SU-DHL-6 (cell line): ENCODE measurements around the gene CHCHD3.

Source experiments
- H2AFZ ChIP-seq: fragments of 200-600 bp; sonication (generic); 2 replicates; pipeline ENCODE4 v1.6.1; 2014; ENCODE audit warnings: low read depth, mild to moderate bottlenecking, moderate library complexity, mixed read lengths, antibody characterized with exemption, low read length; ENCODE audit not compliant: severe bottlenecking
- H3F3A ChIP-seq: fragments of 200-600 bp; shearing (Covaris generic); 2 replicates; pipeline ENCODE4 v1.6.0; 2016; ENCODE audit warnings: antibody characterized with exemption, mild to moderate bottlenecking; ENCODE audit not compliant: insufficient read depth
- H3K27ac ChIP-seq: fragments of 200-600 bp; sonication (generic); 2 replicates; pipeline ENCODE4 v1.5.1; 2016; ENCODE audit warnings: low read depth, mild to moderate bottlenecking, low read length, moderate library complexity, mixed read lengths
- H3K27me3 ChIP-seq: fragments of 200-600 bp; sonication (generic), shearing (Covaris generic); 2 replicates; pipeline ENCODE4 v1.6.0; 2014; ENCODE audit warnings: mild to moderate bottlenecking, low read length
- H3K36me3 ChIP-seq: fragments of 200-600 bp; sonication (generic); 2 replicates; pipeline ENCODE4 v1.6.1; 2014; ENCODE audit warnings: mild to moderate bottlenecking, low read length, mixed read lengths
- H3K4me2 ChIP-seq: fragments of 300-600, 200-600 bp; shearing (Covaris generic), sonication (generic); 2 replicates; pipeline ENCODE4 v1.6.0; 2014; ENCODE audit warnings: low read length, low read depth, mild to moderate bottlenecking; ENCODE audit not compliant: poor library complexity, severe bottlenecking
- H3K4me3 ChIP-seq: fragments of 200-600 bp; sonication (generic); 2 replicates; pipeline ENCODE4 v1.5.1; 2014; ENCODE audit warnings: antibody characterized with exemption, low read length, mild to moderate bottlenecking, mixed read lengths; ENCODE audit not compliant: insufficient read depth, poor library complexity, severe bottlenecking
- H3K79me2 ChIP-seq: fragments of 200-600 bp; sonication (generic); 2 replicates; pipeline ENCODE4 v1.6.1; 2014; ENCODE audit warnings: mild to moderate bottlenecking, low read length, moderate library complexity; ENCODE audit not compliant: insufficient read depth
- H3K9ac ChIP-seq: fragments of 200-600 bp; sonication (generic); 2 replicates; pipeline ENCODE4 v1.7.0; 2014; ENCODE audit warnings: mild to moderate bottlenecking, low read length
- H3K9me2 ChIP-seq: fragments of 200-600 bp; sonication (generic); replicated peaks from 2 replicates; pipeline ENCODE4 v1.6.1; 2014; ENCODE audit warnings: low read length; ENCODE audit not compliant: insufficient read depth
- H3K9me3 ChIP-seq: fragments of 200-600 bp; sonication (generic); 2 replicates; pipeline ENCODE4 v1.6.1; 2014; ENCODE audit warnings: low read length, mixed read lengths; ENCODE audit not compliant: insufficient read depth
- H4K20me1 ChIP-seq: fragments of 200-600 bp; sonication (generic); 2 replicates; pipeline ENCODE4 v1.6.1; 2014; ENCODE audit warnings: low read depth, mild to moderate bottlenecking, antibody characterized with exemption, low read length, moderate library complexity, mixed read lengths
- CTCF ChIP-seq: fragments of 200-600 bp; sonication (generic); IDR thresholded peaks from one replicate; pipeline ENCODE4 v1.5.1; 2017; ENCODE audit warnings: antibody characterized with exemption, mild to moderate bottlenecking, low read length, moderate library complexity; ENCODE audit not compliant: insufficient read depth, poor library complexity, severe bottlenecking
- EZH2phosphoT487 ChIP-seq: fragments of 200-600 bp; sonication (generic), shearing (Covaris generic); conservative IDR thresholded peaks from 2 replicates; pipeline ENCODE4 v1.6.1; 2018; ENCODE audit warnings: mild to moderate bottlenecking, antibody characterized with exemption, low read length, moderate library complexity, mixed read lengths

Gene CHCHD3

DNA sequence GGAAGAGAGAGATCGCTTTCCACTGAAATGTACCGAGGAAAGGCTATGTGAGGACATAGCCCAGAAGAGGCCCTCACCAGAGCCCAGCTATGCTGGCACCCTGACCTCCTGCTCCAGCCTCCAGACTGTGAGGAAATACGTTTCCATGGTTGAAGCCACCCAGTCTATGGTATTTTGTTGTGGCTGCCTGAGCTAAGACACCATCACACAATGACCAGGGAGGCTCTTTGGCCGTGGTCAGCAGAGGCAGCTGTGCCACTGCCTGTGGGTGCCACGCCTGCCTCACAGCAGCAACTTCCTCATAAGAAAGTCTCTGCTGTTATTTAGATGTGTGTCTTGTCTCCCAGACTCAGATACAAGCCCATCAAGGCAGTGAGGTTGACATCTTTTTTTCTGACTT is 322.9 kb downstream of the CHCHD3 start:
- no peak overlapping the region for H2AFZ ChIP-seq
- H3K27ac ChIP-seq: no peak overlapping the region
- no peaks in the 10 kb centered on the region for H3K9me3 ChIP-seq
- no peaks in the 10 kb centered on the region for H3K79me2 ChIP-seq
- no peak overlapping the region for H3K4me3 ChIP-seq
- no peak for TF ChIP-seq EZH2phosphoT487
- TF ChIP-seq CTCF: no peak
- no peaks in the 10 kb centered on the region for H3F3A ChIP-seq
- H3K4me2 ChIP-seq: no peak overlapping the region
- no peaks in the 10 kb centered on the region for H3K9me2 ChIP-seq
- H3K36me3 ChIP-seq: no peaks in the 10 kb centered on the region
- H3K27me3 ChIP-seq: no peaks in the 10 kb centered on the region
- no peak overlapping the region for H3K9ac ChIP-seq
- H4K20me1 ChIP-seq: no peaks in the 10 kb centered on the region

DNA sequence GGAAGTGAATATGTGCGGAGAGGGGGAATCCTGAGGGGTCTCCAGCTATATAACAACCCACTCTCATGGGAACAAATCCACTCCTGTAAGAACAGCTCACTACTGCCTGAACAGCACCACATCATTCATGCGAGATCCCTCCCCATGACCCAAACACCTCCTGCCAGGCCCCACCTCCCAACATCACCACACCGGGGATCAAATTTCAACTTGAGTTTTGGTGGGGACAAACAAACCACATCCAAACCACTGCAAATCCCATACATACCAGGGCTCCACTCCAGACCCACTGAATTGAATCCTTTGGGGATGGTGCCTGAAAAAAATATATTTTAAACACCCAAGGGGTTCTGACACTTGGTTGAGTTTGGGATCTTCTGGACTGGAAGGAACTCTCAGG is 324.1 kb downstream of the CHCHD3 start:
- no peaks in the 10 kb centered on the region for H3K9me3 ChIP-seq
- H3K9me2 ChIP-seq: no peaks in the 10 kb centered on the region
- H3K36me3 ChIP-seq: no peaks in the 10 kb centered on the region
- no peak overlapping the region for H3K4me2 ChIP-seq
- no peak overlapping the region for H2AFZ ChIP-seq
- no peaks in the 10 kb centered on the region for H3K79me2 ChIP-seq
- no peak overlapping the region for H3K4me3 ChIP-seq
- no peaks in the 10 kb centered on the region for H4K20me1 ChIP-seq
- no peaks in the 10 kb centered on the region for H3K27me3 ChIP-seq
- no peak overlapping the region for H3K27ac ChIP-seq
- H3K9ac ChIP-seq: no peak overlapping the region
- H3F3A ChIP-seq: no peaks in the 10 kb centered on the region
- TF ChIP-seq CTCF (no peak), EZH2phosphoT487 (no peak)

- H3K27ac ChIP-seq: no peak overlapping the region
- TF ChIP-seq EZH2phosphoT487 (no peak), CTCF (no peak)
- H3K27me3 ChIP-seq: no peaks in the 10 kb centered on the region
- no peaks in the 10 kb centered on the region for H3K9me2 ChIP-seq
- H4K20me1 ChIP-seq: no peaks in the 10 kb centered on the region
- H2AFZ ChIP-seq: no peak overlapping the region
- H3K36me3 ChIP-seq: no peaks in the 10 kb centered on the region
- H3K4me2 ChIP-seq: no peak overlapping the region
- no peaks in the 10 kb centered on the region for H3K79me2 ChIP-seq
- no peak overlapping the region for H3K9ac ChIP-seq
- no peaks in the 10 kb centered on the region for H3F3A ChIP-seq
- H3K4me3 ChIP-seq: no peak overlapping the region
- H3K9me3 ChIP-seq: no peaks in the 10 kb centered on the region
Observed at GRCh38 chr7:132756484-132756990, 325.4 kb downstream of the CHCHD3 start.
